Caco-2 (cell line): ENCODE results near the gene PTPN7. TPM values are rescaled to one million over a fixed set of nuclear protein-coding genes. Genes with fewer than 3 reads are reported as not detected.
"Not testable (repeated sequence)": the region's sequence is repeated elsewhere in the genome, so short reads cannot be mapped to it uniquely, and the experiment has no call there.

ENCODE experiments used
- BruUV-seq: library from RNA; stranded (reverse); fragments of 400-500 nt; replicated peaks from 2 replicates; lab custom pipeline; 2021; lab: Mats Ljungman, UMichigan
- CTCF ChIA-PET: fragments of 300-600 bp; sonication (Branson Sonifier 250); formaldehyde crosslinking; loops from one replicate; lab custom pipeline; 2022; ENCODE audit warnings: antibody characterized with exemption; lab: Charles Lee
- POLR2A ChIA-PET: fragments of 300-600 bp; sonication (Branson Sonifier 250); formaldehyde crosslinking; loops from one replicate; lab custom pipeline; 2022; ENCODE audit warnings: antibody characterized with exemption; lab: Charles Lee
- DNase-seq, 2 experiments: peaks; one replicate each; pipeline versions ENCODE4 v3.0.0 to v3.0.0-alpha.2; 2020 to 2022
- H3K27me3 ChIP-seq: replicated peaks from 2 replicates; pipeline ENCODE4 v1.6.0; 2011; ENCODE audit warnings: low read length; ENCODE audit not compliant: control insufficient read depth, insufficient read depth
- H3K36me3 ChIP-seq: 2 replicates; pipeline ENCODE4 v1.5.1; 2011; ENCODE audit warnings: low read length; ENCODE audit not compliant: control insufficient read depth, insufficient read depth
- H3K4me1 ChIP-seq: fragments of 250-450 bp; sonication (Bioruptor Pico); 2 replicates; pipeline ENCODE4 v1.5.1; 2020; ENCODE audit warnings: mild to moderate bottlenecking
- H3K4me3 ChIP-seq: 2 replicates; pipeline ENCODE4 v1.5.1; 2011; ENCODE audit warnings: low read depth, mild to moderate bottlenecking, control low read depth, low read length
- H3K9me3 ChIP-seq: fragments of 250-450 bp; sonication (Bioruptor Pico); 2 replicates; pipeline ENCODE4 v1.5.1; 2020; ENCODE audit warnings: mild to moderate bottlenecking, moderate library complexity
- H3K27ac Mint-ChIP-seq: one replicate; pipeline ENCODE4 v1.8.0; 2022; ENCODE audit warnings: mixed read lengths; ENCODE audit not compliant: unreplicated experiment
- H3K27me3 Mint-ChIP-seq: one replicate; pipeline ENCODE4 v1.8.0; 2022; ENCODE audit warnings: mixed read lengths; ENCODE audit not compliant: insufficient read depth, unreplicated experiment
- H3K36me3 Mint-ChIP-seq: one replicate; pipeline ENCODE4 v1.8.0; 2022; ENCODE audit warnings: mild to moderate bottlenecking, mixed read lengths; ENCODE audit not compliant: insufficient read depth, unreplicated experiment
- H3K4me1 Mint-ChIP-seq: one replicate; pipeline ENCODE4 v1.8.0; 2022; ENCODE audit warnings: low read depth, mixed read lengths; ENCODE audit not compliant: unreplicated experiment
- H3K4me3 Mint-ChIP-seq: one replicate; pipeline ENCODE4 v1.8.0; 2022; ENCODE audit warnings: mild to moderate bottlenecking, moderate library complexity, mixed read lengths; ENCODE audit not compliant: unreplicated experiment
- H3K9me3 Mint-ChIP-seq: one replicate; pipeline ENCODE4 v1.8.0; 2022; ENCODE audit warnings: mixed read lengths; ENCODE audit not compliant: unreplicated experiment
- CTCF ChIP-seq, 2 experiments: fragments of 200-600 bp in 1 of 2; IDR thresholded peaks; 1 replicate in 1 of 2; 2 replicates in 1 of 2; pipeline versions ENCODE4 v1.5.1 to v1.8.0; 2011 to 2022; ENCODE audit warnings: antibody characterized with exemption in 1 of 2, control low read depth in 1 of 2, inconsistent platforms in 1 of 2, low read depth in 1 of 2, low read length in 1 of 2, mild to moderate bottlenecking in 1 of 2, moderate library complexity in 1 of 2; ENCODE audit not compliant: insufficient read depth in 1 of 2, severe bottlenecking in 1 of 2, unreplicated experiment in 1 of 2
- intact Hi-C: fragments of 100-400 bp; cut with micrococcal nuclease; formaldehyde crosslinking; loops from one replicate; pipeline ENCODE4 v1.10.0; 2022; ENCODE audit not compliant: unreplicated experiment
- total RNA-seq: library from RNA; stranded (reverse); gene quantifications from 2 replicates; pipeline ENCODE4 v1.2.3, GENCODE V29; 2022

PTPN7 gene
- total RNA-seq, 1 experiment from 2014 or later: not detected

- BruUV-seq: TSS peak; percentile 36
Measured at GRCh38 chr1:202143011-202143767, 17.2 kb downstream of the PTPN7 start.

GRCh38 chr1:202141468-202141867, 18.9 kb downstream of the PTPN7 start:
- peaks cover 11% of the 10 kb centered on the region for H3K4me1 Mint-ChIP-seq
- H3K36me3 Mint-ChIP-seq, H3K9me3 ChIP-seq, H3K9me3 Mint-ChIP-seq, H3K27me3 ChIP-seq, H3K4me3 Mint-ChIP-seq, H3K27ac Mint-ChIP-seq, intact Hi-C loops, H3K36me3 ChIP-seq, BruUV-seq, DNase-seq, H3K4me3 ChIP-seq, CTCF ChIA-PET, H3K4me1 ChIP-seq, H3K27me3 Mint-ChIP-seq: not testable (repeated sequence)
- POLR2A ChIA-PET: interaction anchor here (0.7 kb wide), 1 partner anchor 10 kb away, joined by 6 read pairs; no protein-coding TSS in a partner anchor

More at GRCh38 chr1:202143011-202143767, 17.2 kb downstream of the PTPN7 start:
- Mint-ChIP-seq H3K9me3 (no peaks in the 10 kb centered on the region), H3K36me3 (no peaks in the 10 kb centered on the region), H3K4me1 (peaks cover 11% of the 10 kb centered on the region), H3K4me3 (peak overlapping the region; percentile 73), H3K27me3 (no peaks in the 10 kb centered on the region), H3K27ac (peak overlapping the region; percentile 38)
- no peaks in the 10 kb centered on the region for H3K9me3 ChIP-seq
- intact Hi-C loops: no loop called here
- CTCF ChIA-PET: interaction anchor here (0.8 kb wide), 1 partner anchor 133 kb away, joined by 3 read pairs; the partner anchor contains the start of gene ELF3
- POLR2A ChIA-PET: no interaction called here
- peak in 1 of 2 experiments; percentile 39 for DNase-seq
- peaks cover 10% of the 10 kb centered on the region for H3K4me1 ChIP-seq
- no peaks in the 10 kb centered on the region for H3K27me3 ChIP-seq
- no peak for TF ChIP-seq CTCF (IDR thresholded peaks at IDR 0.05; ENCODE audit: insufficient read depth in 1 of 2, low read depth in 1 of 2, low read length in 1 of 2, severe bottlenecking in 1 of 2, unreplicated experiment in 1 of 2)
- H3K36me3 ChIP-seq: peaks cover 2% of the 10 kb centered on the region
- peak overlapping the region; percentile 84 for H3K4me3 ChIP-seq

- Mint-ChIP-seq H3K27ac (no peak overlapping the region), H3K36me3 (no peaks in the 10 kb centered on the region), H3K4me3 (no peak overlapping the region), H3K27me3 (no peaks in the 10 kb centered on the region), H3K4me1 (peaks cover 11% of the 10 kb centered on the region), H3K9me3 (no peaks in the 10 kb centered on the region)
- Histone ChIP-seq H3K4me1 (peaks cover 10% of the 10 kb centered on the region), H3K4me3 (no peak overlapping the region), H3K36me3 (peaks cover 2% of the 10 kb centered on the region), H3K9me3 (no peaks in the 10 kb centered on the region), H3K27me3 (no peaks in the 10 kb centered on the region)
- DNase-seq: no peak
- CTCF ChIA-PET: no interaction called here
- BruUV-seq: no TSS peak
- POLR2A ChIA-PET: no interaction called here
- intact Hi-C loops: no loop called here
- TF ChIP-seq CTCF (IDR thresholded peaks at IDR 0.05; ENCODE audit: insufficient read depth in 1 of 2, low read depth in 1 of 2, low read length in 1 of 2, severe bottlenecking in 1 of 2, unreplicated experiment in 1 of 2): no peak
Measured at GRCh38 chr1:202140833-202141232, 19.6 kb downstream of the PTPN7 start.
